ENCODE measurements around the gene CFAP53.
A peak's percentile ranks its signal among the peaks of the same experiment; 100 is the strongest.
"Not testable (repeated sequence)": the region's sequence is repeated elsewhere in the genome, so short reads cannot be mapped to it uniquely, and the experiment has no call there.

Gene CFAP53, protein sequence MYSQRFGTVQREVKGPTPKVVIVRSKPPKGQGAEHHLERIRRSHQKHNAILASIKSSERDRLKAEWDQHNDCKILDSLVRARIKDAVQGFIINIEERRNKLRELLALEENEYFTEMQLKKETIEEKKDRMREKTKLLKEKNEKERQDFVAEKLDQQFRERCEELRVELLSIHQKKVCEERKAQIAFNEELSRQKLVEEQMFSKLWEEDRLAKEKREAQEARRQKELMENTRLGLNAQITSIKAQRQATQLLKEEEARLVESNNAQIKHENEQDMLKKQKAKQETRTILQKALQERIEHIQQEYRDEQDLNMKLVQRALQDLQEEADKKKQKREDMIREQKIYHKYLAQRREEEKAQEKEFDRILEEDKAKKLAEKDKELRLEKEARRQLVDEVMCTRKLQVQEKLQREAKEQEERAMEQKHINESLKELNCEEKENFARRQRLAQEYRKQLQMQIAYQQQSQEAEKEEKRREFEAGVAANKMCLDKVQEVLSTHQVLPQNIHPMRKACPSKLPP

DNA sequence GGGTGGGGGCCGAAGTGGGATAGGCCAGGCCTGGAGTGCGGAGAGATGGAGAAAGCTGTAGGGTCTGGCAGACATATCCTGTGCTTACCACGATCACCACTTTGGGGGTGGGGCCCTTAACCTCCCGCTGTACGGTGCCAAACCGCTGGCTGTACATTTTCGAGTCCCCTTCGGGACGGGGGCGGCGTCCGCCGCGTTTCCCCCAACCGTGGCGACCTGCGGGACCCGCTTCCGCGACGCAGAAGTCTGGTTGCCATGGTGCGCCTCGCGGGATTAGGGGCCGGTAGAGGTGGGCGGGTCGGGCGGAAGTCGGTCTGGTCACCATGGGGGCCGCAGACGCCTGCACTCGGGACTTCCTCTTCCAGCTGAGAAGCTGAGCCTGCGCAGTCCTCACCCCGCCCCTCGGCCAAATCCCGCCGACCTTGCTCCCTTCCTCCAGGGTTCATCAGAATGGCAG, at the start of gene CFAP53:
Gene CFAP53, minus strand, starts transcription at position 248 of the 457 bp plus-strand sequence. Its CDS starts 91 bp downstream, at position 157.
- DNase-seq: peak; percentile 51

DNA sequence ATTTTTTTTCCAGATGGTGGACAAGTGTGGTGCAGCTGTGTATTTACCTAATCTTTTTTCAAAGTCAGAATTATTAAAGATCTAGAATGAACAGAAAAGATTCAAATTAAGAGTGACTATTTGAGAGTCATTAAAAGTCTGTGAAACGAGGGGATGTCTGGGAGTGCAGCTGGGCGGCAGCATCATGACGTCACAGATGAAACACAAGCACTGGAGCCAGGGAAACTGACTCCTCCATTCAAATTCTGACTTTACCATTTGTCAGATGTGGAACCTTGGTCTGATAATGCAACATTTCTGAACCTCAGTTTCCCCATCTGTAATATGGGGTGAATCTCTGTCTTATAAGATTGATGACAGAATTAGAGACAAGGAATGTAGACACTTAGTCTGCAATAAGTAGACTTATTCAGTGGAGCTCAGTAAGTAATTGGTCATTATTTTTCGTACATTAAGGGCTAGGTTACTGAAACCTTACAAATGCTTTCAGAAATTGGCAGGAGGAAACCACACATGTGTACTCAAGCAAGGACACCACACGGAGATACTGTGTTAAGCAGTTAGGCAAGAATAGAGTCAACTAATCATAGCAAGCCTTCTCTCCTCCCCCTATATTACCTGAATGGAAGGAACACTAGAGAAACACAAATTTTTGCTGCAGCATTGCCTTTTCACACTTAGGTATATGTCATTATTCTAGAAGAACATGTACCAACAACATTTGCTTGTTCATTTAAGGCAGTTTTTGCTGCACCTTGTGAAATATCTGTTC, 49.0 kb upstream of the CFAP53 start:
- no peak for DNase-seq

DNA sequence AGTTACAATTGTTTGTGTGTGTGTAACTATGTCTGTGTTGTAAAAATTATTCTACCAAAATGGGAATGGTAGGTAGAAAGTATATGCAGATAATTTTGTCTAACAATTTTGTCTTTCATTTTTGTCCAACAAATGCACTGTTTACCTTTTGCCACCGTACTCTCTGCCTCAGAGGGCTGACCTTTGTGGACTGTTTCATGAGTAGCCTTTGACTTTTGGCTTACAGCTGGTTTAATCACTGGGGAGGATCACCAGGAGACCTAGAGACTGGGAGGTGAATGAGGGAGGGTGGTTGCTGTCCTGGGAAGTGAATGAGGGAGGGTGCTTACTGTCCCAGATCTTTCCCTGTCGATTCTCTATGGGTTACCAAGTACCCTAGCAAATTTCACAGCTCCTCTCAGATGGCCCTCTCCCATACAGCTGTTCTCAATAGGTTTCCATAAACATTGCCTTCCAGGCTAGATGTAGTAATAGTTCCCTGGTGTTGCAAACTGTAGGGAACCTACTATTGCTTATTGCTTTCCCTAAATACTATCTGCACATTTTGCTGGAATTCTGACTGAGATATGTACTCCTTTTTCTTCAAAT, 47.7 kb upstream of the CFAP53 start:
- DNase-seq: no peak

DNA sequence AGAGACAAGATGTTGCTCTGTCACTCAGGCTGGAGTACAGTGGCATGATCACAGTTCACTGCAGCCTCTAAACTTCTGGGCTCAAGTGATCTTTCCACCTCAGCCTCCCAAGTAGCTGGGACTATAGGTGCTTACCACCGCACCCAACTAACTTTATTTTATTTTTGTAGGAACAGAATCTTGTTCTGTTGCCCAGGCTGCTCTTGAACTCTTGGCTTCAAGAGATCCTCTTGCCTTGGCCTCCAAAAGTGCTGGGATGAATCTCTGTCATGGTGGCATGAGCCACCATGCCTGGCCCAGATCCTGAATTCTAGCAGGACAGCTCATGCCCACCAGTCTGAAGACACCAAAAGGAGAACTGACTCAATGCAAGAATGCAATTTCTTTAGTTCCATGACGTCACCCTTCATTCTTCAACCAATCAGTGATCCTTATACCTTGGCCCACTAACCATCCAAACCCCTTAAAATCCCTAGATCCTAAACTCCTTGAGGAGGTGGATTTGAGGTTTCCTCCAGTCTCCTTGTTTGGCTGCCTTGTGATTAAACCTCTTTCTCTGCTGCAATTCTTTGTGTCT, 46.8 kb upstream of the CFAP53 start:
- DNase-seq: no peak

DNA sequence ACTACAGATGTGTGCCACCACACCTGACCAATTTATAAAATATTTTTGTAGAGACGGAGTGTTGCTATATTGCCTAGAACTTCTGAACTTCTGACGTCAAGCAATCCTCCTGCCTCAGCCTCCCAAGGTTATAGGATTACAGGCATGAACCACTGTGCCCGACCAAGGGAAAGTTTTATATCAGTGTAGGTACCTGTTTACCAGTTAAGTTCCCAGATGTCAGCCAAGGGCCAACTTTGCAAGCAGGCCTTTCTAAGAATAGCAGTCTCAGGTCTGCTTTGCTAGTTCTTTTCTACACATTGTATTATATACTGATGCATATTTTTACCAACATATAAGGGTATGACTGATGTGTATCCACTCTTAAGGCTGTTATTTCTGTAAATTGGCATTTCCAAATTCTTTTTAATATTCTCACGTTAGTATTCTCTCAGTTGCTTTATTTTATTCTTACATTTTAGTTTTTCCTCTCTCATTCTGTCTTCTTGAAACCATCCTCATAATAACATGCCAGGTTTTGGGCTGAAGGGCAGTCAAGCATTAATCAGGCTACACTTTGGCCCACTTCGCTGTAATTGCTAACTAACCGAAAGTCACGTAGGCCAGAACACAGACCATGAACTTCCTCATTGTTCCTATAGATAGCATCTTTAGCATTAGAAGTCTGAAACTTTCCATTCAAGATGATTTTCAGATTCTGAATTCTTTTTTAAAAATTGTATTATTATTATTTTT, 46.2 kb upstream of the CFAP53 start:
- DNase-seq: no peak

DNA sequence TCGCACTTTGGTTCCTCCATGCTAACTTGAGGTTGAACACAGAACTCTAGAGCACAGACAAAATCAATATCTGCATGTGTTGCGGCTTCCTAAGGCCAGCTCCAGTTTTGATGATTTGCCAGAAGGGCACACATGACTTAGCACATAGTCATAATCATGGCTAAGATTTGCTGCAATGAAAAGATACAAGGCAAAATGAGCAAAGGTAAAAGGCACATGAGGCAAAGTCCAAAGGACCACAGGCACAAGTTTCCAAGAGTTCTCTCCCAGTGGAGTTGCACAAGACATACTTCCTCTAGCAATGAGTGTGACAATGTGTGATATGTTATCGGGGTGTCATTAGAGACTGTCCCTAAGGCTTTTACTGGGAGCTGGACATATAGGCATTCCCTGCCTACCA, 45.4 kb upstream of the CFAP53 start:
- DNase-seq: no peak

DNA sequence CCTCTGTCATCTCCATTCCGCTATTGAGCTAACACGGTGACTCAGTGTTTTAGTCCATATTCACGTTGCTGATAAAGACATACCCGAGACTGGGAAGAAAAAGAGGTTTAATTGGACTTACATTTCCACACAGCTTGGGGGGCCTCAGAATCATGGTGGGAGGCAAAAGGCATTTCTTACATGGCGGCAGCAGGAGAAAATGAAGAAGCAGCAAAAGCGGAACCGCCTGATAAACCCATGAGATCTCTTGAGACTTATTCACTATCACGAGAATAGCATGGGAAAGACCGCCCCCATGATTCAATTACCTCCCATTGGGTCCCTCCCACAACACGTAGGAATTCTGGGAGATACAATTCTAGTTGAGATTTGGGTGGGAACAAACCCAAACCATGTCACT, 43.8 kb upstream of the CFAP53 start:
- DNase-seq: no peak

DNA sequence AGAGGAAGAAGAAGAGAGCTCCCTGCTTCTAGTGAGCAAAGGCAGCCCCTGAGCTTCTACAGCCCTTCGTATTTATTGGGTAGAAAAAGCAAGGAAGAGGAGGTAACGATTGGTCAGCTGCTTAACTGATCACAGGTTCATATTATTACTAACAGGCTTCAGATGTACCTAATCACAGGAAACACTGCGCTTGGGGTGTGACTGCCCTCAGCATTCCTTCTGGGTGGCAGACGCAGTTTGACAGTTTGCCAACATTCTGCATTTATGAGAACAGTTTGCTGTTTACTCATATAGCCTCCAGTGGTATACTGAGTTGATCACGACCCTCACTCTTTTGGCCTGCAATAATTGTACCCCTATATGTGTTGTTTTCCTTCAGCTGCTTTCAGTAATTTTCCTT, 42.6 kb upstream of the CFAP53 start:
- not testable (repeated sequence) for DNase-seq

DNA sequence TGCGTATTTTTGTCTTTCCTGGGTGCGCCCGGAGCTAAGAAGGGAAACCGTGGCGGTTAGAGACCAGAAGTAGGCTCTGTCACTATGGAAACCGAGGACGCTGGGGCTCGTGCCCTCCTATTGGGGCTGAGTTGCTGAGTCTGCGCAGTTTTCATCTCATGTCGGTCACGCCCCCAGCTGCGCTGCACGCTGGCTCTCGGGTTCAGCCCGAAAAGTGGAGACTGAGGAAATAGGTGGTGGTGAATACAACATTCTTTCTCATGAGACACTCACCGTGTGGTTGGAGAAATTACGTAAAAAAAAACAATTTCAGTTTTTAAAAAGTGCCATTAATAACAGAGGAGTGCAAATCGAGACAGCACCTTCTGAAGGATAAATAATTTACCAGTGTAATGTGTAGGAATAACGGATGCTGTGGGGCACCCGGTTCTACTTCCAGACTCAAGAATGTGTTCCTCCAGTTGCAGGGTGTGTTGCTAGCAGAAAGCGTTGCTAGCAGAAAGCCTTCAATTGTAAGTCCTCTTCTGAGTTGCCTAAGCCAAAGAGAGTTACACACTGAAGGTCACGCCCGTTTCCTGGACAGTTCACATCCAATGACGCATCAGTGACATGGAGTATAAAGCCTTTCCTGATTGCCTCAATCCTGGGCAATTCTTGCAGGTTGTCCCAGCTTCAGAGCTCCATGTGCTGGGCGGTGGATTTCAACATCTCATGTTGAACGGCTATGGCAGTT, 41.6 kb upstream of the CFAP53 start:
- DNase-seq: peak; percentile 86

DNA sequence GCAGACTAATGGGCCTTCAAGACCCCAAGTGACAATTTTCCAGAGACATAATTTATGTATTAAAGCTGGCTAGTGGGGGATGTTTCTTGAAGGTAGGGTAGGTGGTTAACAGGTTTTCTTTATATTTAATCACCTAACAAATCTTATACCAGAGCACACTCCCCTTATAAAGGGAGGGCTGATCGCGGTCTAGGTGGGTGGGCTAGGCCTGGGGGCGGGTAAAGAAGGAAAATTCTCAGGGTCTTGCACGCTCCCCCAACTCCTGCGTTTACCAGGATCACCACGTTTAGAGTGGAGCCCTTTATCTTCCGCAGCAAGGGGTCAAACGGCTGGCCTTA, 41.1 kb upstream of the CFAP53 start:
- DNase-seq: no peak

DNA sequence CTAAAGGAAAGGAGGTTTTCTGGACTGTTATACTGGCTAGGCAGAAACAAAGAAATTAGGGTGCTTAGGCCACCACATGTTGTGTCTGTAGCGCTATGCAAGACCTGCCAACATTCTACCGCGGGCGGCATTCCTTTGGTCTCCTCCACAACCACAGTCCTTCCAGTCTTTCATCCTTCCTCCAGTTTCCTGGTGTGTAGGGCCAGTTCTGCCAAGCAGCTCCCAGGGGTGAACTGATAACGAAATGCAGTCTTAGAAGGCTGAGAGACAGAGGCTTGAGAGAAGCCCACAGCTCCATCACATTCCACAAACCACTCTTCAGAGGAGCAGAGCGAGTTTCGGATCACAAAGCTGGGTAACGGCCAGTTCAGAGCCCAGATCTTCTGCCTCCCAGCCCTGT, 40.6 kb upstream of the CFAP53 start:
- DNase-seq: no peak

DNA sequence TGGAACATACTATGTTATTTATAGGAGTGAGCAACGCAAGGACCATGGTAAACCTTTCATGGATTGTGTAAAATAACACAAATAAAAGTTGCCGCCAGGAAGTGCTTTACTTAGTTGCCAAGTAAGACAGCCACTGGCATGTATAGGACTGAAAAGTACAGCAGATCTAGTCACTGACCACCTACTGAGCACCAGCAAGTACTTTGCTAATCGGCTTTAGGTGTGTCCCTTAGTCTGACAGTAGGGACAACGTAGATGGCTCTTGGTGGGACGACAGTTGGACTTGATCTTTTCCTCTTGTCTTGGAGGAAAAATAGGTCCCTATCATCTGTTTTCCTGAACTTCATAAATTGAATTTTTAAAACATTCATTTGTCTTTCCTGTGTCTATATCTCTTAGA, 34.8 kb upstream of the CFAP53 start:
- DNase-seq: no peak

DNA sequence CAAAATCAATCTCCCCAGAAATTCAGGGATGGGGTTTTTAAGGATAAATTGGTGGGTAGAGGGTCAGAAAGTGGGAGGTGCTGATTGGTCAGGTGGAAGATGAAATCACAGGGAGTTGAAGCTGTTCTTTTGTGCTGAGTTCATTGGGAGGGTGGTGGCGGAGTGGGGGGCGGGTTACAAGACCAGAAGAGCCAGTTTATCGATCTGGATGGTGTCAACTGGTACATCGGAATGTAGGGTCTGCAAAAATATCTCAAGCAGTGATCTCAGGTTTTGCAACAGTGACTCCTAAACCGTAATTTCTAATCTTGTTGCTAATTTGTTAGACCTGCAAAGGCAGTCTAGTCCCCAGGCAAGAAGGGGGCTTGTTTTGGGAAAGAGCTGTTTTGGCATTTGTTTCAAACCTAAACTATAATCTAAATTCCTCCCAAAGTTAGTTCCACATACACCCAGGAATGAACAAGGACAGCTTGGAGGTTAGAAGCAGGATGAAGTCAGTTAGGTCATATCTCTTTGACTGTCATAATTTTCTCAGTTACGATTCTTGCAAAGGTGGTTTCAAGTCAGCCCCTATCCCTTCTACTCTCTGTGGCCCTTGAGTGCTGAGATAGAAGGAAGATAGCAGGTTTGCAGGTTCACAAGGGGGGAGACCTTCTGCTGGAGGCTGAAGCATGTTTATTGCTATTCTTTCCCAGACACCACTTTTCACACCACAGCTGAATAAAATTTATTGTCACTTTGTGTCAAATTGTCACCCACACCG, 33.5 kb upstream of the CFAP53 start:
- no peak for DNase-seq

DNA sequence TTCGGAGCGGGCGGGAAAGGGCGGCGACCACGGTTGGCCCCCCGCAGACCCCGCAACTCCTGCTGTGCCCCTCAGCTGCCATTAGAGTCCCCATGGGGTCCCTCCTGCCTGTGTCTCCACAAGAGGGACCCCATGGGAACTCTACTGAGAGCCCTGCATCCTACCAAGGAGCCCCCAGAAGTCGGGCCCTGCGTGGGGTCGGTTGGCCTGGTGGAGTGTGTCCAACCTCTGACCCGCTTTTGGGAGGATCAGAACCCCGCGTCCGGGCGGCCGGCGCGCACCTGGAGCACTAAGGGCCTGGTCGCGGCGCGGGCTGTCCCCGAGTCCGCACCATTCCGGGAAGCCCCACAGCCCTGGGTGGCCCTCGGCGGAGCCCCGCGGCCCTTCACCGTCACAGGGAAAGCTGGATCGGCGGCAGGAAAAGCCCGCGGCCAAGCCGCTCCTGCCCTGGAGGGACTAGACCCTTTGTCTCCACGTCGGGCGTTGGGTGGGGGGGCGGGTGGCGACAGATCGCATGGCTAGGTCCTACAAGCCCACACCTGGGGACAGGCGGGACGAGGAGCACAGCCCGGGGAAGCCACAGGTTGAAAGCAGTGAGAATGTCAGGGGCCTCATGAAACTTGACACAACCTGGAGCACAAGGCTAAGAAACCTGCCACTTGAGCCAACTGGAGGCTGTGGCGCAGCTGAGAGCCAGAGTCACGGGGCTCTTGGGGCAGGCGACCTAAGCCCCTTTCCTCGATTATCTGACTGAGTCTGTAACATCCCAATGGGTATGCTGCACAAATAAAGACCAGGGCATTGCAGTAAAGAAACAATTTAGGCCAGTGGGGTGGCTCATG, 32.4 kb upstream of the CFAP53 start:
- DNase-seq: no peak

DNA sequence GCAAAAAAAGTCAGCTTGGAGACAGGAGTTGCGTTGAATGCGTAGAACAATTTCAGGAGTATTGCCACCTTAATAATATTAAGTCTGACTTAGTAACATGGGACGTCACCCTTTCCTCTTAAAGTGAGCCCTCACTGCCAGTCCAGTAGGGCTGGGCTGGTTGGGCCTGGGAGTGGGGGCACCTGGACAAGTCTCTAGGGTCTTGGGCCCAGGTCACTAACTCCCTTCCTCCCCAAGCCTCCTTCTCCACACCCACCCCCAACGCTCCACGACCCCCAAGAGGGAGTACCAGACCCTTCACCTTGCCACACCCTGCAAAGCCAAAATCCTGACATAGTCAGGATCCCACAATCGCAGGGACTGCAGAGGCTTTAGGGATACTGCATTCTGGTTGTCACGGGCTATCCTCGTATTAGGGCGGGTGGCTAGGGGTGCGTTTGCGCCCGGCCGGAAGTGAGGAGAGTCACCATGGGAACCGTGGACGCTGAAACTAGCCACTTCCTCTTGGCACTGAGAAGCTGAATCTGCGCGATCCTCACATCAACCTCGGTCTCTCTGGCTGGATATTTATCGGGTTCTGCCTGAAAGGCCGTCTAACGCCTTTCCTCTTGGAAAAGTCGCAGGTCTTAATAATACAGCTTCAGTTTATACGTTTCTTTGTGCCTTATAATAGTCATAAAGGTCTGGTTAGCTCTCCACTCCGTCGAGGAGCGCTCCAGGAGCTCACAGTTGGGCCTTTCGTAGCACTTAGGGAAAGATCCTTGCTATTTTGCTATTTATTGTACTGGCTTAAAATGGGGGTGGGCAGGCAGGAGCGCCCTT, 31.5 kb upstream of the CFAP53 start:
- no peak for DNase-seq

DNA sequence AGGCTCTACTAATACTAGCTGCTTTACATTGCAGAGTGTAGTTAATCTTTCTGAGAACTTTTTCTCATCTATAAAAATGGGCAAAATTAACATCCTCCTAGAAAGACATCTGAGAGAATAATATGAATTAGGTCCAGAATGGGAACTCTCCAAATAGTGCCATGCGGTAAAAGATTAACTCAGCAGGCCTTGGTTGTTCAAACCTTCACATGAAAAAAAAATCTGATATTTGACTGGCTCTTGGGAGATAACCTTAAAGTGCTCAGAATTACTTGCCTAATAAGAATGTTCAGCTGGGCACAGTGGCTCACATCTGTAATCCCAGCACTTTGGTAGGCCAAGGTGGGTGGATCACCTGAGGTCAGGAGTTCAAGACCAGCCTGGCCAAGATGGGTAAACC, 26.7 kb upstream of the CFAP53 start:
- no peak for DNase-seq

DNA sequence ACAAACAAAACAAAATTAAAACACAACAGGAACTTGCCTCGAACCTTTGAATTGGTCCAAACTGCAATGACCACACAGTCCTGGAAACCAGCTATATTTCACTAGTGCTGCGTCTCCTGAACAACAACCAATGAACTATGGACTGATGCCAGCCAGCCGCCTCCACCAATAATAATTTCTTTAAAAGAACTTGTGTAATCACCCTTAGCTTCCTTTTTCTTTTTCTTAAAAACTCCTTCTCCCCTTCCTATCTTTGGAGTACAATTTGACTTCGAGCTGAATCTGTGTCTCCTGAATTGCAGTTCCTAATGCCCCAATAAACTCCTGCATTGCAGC, 22.8 kb upstream of the CFAP53 start:
- no peak for DNase-seq

DNA sequence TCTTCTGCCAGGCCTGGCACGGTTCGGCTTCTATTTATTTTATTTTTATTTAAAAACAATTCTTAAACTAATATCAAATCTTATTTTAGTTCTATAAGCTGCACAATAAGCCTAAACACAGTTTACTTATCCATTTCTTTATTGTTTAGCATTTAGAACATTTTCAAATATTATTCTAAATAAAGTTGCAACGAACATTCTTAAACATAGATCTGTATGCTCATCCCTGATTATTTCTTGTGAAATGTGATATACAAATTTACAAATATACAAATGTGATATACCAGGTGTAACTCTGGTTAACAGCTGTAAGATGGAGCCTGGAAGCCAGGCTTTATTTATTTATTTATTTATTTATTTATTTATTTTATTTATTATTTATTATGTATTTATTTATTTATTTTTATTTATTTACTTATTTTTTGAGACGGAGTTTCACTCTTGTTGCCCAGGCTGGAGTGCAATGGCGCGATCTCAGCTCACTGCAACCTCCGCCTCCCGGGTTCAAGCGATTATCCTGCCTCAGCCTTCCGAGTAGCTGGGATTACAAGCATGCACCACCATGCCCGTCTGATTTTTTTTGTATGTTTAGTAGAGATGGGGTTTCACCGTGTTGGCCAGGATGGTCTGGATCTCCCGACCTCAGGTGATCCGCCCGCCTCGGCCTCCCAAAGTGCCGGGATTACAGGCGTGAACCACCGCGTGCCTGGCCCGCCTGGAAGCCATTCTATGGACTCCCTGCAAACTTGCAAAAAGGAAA, 22.2 kb upstream of the CFAP53 start:
- not testable (repeated sequence) for DNase-seq

Data from NCI-H1694 (cell line).